ENCODE measurements around the gene PKNOX2. TPM values are rescaled to one million over a fixed set of nuclear protein-coding genes. Genes with fewer than 3 reads are reported as not detected.

PKNOX2 gene
- total RNA-seq, 1 donor: 0.86 TPM

- DNase-seq (ENCODE audit: low read depth): no peak
- no peak for TF ChIP-seq CTCF (IDR thresholded peaks at IDR 0.05; ENCODE audit: insufficient read depth, low read depth, low read length)
Observed at GRCh38 chr11:125398475-125398874, 233.9 kb downstream of the PKNOX2 start.

DNA sequence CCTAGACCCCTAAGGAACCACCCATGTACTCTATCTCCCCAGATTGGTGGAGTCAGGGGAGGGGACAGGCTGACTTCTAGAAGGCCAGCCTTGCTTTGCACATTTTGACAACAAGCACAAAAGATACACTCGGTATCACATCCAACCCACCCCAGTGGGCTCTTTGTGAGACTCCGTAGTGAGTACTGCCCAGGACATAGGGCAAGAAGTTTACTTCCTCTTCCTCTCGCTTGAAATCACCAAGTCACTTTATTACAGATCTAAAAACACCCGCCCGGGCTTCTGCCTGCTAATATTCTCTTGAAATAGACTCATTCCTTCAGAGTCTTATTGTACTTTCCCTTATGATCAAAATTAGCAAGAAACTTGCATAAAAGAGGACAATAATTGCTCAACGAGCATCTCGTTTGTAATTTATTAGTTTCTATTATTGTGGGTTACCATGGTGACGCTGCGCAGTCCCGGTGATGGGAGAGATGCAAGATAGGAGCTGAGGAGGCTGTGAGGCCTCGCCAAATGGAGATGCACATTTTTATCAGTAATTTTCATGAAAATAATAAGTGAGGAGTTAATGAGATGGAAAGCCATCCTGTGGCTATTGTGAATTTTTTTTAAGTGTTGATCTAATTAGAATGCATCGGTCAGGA is 234.6 kb downstream of the PKNOX2 start:
- no peak overlapping the region for H3K4me3 ChIP-seq (ENCODE audit: low read depth, low read length)
- no peak for TF ChIP-seq CTCF (IDR thresholded peaks at IDR 0.05; ENCODE audit: insufficient read depth, low read depth, low read length)
- no peak for DNase-seq (ENCODE audit: low read depth)

More at GRCh38 chr11:125398475-125398874, 233.9 kb downstream of the PKNOX2 start:
- H3K4me3 ChIP-seq (ENCODE audit: low read depth, low read length): no peak overlapping the region

DNA sequence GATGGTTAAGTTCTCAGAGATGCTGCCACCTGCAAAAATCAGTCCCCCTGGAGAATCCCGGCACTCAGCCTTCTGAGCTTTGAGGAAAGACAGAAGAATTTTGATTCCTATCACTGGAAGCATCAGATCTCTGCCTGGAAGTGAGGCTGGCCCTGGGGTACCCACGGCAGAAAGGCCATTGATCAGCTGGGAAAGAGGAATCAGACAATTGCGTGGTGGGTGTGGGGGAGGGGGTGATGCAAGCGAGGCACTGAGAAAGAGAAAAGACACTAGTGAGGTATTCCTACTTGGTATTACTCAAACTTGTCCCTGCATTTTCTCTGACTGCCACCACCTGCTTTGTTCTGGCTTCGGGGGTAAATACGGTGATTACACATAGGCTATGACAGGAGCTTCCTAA is 235.4 kb downstream of the PKNOX2 start:
- DNase-seq (ENCODE audit: low read depth): no peak
- no peak overlapping the region for H3K4me3 ChIP-seq (ENCODE audit: low read depth, low read length)
- no peak for TF ChIP-seq CTCF (IDR thresholded peaks at IDR 0.05; ENCODE audit: insufficient read depth, low read depth, low read length)

DNA sequence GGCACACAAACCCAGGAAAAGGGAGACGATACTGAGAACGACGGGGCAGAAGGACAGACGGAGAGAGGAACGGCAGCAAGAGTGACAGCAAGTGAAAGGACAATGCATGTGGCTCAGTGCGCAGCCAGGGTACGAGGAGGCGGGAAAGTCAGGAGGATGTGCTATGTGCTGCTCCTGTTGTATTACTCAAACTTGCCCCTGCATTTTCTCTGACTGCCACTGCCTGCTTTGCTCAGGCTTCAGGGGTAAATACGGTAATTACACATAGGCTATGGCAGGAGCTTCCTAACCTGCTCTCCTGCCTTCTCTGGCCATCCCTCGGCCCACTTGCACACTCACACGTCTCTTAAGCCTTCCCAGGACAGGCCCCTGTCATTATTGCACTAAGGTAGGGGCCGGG is 236.7 kb downstream of the PKNOX2 start:
- H3K4me3 ChIP-seq (ENCODE audit: low read depth, low read length): no peak overlapping the region
- DNase-seq (ENCODE audit: low read depth): no peak
- no peak for TF ChIP-seq CTCF (IDR thresholded peaks at IDR 0.05; ENCODE audit: insufficient read depth, low read depth, low read length)

GRCh38 chr11:125401746-125402145 is 237.2 kb downstream of the PKNOX2 start:
- H3K4me3 ChIP-seq (ENCODE audit: low read depth, low read length): no peak overlapping the region
- peak; percentile 65 for DNase-seq (ENCODE audit: low read depth)
- no peak for TF ChIP-seq CTCF (IDR thresholded peaks at IDR 0.05; ENCODE audit: insufficient read depth, low read depth, low read length)

GRCh38 chr11:125402435-125402834 is 237.9 kb downstream of the PKNOX2 start:
- H3K4me3 ChIP-seq (ENCODE audit: low read depth, low read length): no peak overlapping the region
- TF ChIP-seq CTCF (IDR thresholded peaks at IDR 0.05; ENCODE audit: insufficient read depth, low read depth, low read length): no peak
- DNase-seq (ENCODE audit: low read depth): peak; percentile 49

Measured in fibroblast of villous mesenchyme (primary cell).